Effector memory CD8-positive, alpha-beta T cell (primary cell): ENCODE results near the gene HMG20A.

Experiments
- ATAC-seq: fragments of 150-1000 bp; cut with Tn5 transposase; replicated peaks from 2 replicates; pipeline ENCODE4 v1.10.0; 2021; ENCODE audit warnings: mild to moderate bottlenecking, moderate library complexity
- DNase-seq, 3 experiments: peaks; one replicate each; pipeline ENCODE4 v3.0.0; 2021
- H3K27ac Mint-ChIP-seq, 2 donors: one replicate each; pipeline ENCODE4 v1.8.0; 2022; ENCODE audit warnings: mild to moderate bottlenecking in 2 of 2, mixed read lengths in 2 of 2, moderate library complexity in 2 of 2
- H3K27me3 Mint-ChIP-seq, 2 donors: one replicate each; pipeline ENCODE4 v1.8.0; 2022; ENCODE audit warnings: mixed read lengths in 2 of 2
- H3K36me3 Mint-ChIP-seq: one replicate; pipeline ENCODE4 v1.8.0; 2022; ENCODE audit warnings: mild to moderate bottlenecking, moderate library complexity, mixed read lengths; ENCODE audit not compliant: insufficient read depth
- H3K4me1 Mint-ChIP-seq, 2 donors: one replicate each; pipeline ENCODE4 v1.8.0; 2022; ENCODE audit warnings: low read depth in 2 of 2, mixed read lengths in 2 of 2
- H3K4me3 Mint-ChIP-seq, 2 donors: one replicate each; pipeline ENCODE4 v1.8.0; 2022; ENCODE audit warnings: mild to moderate bottlenecking in 2 of 2, mixed read lengths in 2 of 2, moderate library complexity in 2 of 2
- H3K9me3 Mint-ChIP-seq, 2 donors: one replicate each; pipeline ENCODE4 v1.8.0; 2022; ENCODE audit warnings: mixed read lengths in 2 of 2

Gene HMG20A

DNA sequence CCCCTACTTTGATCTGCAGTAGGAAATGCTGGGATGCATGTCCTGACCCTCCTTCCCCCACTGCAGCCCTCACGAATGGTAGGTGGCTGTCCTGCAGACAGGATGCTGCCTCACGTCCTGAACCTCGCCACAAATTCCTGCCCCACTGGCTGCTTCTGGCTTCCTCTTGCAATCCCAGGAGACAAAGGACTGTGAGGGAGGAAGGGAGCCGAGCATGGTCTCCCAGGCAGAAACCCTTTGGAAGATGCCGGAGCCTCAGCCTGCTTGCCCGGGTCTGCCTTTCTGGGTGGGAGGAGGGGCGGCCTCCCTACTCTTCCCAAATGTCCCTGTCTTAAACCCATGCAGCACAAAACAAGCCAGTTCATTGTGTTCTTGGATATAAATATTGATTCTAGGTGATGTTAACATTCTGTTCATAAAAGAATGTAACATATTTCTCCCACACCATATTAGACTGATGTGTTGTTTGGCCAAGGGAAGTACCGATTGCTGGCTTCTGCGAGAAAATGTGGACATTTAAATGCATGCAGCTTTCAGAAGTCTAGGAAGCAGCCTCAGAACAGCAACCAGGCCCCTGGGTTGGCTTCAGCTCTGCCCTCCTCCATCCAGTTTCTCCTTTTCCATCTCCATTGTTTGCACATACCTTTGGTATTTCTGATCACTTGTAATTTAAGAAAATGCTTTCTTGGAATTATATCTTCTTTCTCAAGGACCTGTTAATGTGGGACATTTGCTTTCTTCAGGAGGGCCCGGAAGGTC lies 75.3 kb downstream of the HMG20A start:
- no peaks in the 10 kb centered on the region for H3K9me3 Mint-ChIP-seq

GRCh38 chr15:77496715-77497109 lies 76.0 kb downstream of the HMG20A start:
- peaks cover 8 to 13% of the 10 kb centered on the region in 2 donors for H3K4me1 Mint-ChIP-seq
- peaks cover 2% of the 10 kb centered on the region for H3K36me3 Mint-ChIP-seq
- no peak overlapping the region for H3K27ac Mint-ChIP-seq
- no peaks in the 10 kb centered on the region for H3K27me3 Mint-ChIP-seq
- DNase-seq (peak; percentile 68 to 71 (median 68)), ATAC-seq (peak; percentile 76)
- H3K4me3 Mint-ChIP-seq, result no peak overlapping the region
- H3K9me3 Mint-ChIP-seq, result no peaks in the 10 kb centered on the region

More for the DNA sequence above, 75.3 kb downstream of the HMG20A start:
- Mint-ChIP-seq H3K36me3 (no peaks in the 10 kb centered on the region), H3K4me1 (peaks cover 8 to 13% of the 10 kb centered on the region in 2 donors), H3K27ac (no peak overlapping the region), H3K27me3 (no peaks in the 10 kb centered on the region), H3K4me3 (no peak overlapping the region)
- no peak for DNase-seq
- ATAC-seq, result no peak

- Mint-ChIP-seq H3K36me3 (peaks cover 2% of the 10 kb centered on the region), H3K4me1 (peaks cover 8 to 13% of the 10 kb centered on the region in 2 donors), H3K27me3 (no peaks in the 10 kb centered on the region), H3K4me3 (no peak overlapping the region), H3K9me3 (no peaks in the 10 kb centered on the region), H3K27ac (no peak overlapping the region)
- no peak for DNase-seq
- ATAC-seq, result no peak
These were observed 76.5 kb downstream of the HMG20A start for GRCh38 chr15:77497110-77497737.

GRCh38 chr15:77497942-77498361 lies 77.3 kb downstream of the HMG20A start:
- ATAC-seq, result no peak
- Mint-ChIP-seq H3K4me3 (no peak overlapping the region), H3K27me3 (no peaks in the 10 kb centered on the region), H3K9me3 (no peaks in the 10 kb centered on the region), H3K36me3 (peaks cover 2% of the 10 kb centered on the region), H3K27ac (no peak overlapping the region), H3K4me1 (peaks cover 7 to 8% of the 10 kb centered on the region in 2 donors)
- no peak for DNase-seq

DNA sequence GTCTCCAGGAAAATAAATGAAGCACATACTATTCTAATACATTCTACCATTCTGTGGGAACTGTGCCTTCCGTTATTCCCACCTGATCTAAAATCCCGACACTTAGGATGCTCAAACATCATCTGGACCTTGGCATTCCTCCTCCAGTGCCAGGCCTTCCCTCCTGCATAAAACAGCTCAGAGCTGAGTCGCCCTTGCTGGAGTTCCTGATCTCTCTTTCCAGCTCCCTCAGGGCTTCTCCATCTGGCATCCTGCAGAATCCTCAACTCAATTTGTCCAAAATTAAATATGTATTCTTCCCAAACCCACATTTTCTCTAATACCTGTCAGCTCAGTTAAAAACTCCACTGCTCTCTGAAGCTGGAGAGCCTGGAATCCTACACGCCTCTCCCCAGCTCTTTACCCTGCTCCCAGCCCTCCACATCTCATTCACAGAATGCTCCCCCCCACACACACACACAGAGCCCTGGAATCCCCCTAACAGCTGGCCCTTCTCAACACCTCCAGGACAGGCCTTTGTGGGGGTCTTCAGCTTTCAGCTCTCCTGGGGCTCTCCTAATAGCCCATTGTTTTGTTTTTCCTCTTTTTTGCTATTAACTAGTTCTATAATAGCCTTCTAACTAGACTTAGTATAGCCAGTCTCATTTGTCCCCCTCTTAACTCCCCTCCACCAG lies 78.5 kb downstream of the HMG20A start:
- DNase-seq (no peak), ATAC-seq (no peak)
- peaks cover 2% of the 10 kb centered on the region for H3K36me3 Mint-ChIP-seq
- no peaks in the 10 kb centered on the region for H3K27me3 Mint-ChIP-seq
- H3K4me1 Mint-ChIP-seq, result no peaks in the 10 kb centered on the region
- no peak overlapping the region for H3K27ac Mint-ChIP-seq
- H3K9me3 Mint-ChIP-seq, result no peaks in the 10 kb centered on the region
- H3K4me3 Mint-ChIP-seq, result no peak overlapping the region

DNA sequence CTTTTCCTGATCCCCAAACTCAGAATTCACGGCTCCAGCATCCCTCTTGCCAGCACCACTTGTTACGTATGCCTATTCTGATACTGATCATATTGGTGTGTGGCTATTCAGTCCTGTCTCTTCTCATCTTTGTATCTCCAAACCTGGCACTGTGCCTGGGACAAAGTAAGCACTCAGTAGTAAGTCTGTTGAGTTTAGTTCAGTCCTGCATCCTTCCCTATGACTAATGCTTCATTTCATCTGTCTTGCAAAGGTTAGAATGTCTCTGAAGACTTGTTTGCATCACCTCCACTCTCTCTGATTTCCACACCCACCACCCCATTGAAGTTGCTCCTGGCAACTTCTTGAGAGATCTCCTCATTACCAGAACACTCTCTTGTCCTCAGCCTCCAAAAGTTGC lies 80.3 kb downstream of the HMG20A start:
- H3K27ac Mint-ChIP-seq, result peak overlapping the region; percentile 7 to 13
- peaks cover 2% of the 10 kb centered on the region for H3K36me3 Mint-ChIP-seq
- H3K9me3 Mint-ChIP-seq, result no peaks in the 10 kb centered on the region
- H3K4me1 Mint-ChIP-seq, result no peaks in the 10 kb centered on the region
- ATAC-seq (no peak), DNase-seq (no peak)
- H3K4me3 Mint-ChIP-seq, result no peak overlapping the region
- H3K27me3 Mint-ChIP-seq, result no peaks in the 10 kb centered on the region

DNA sequence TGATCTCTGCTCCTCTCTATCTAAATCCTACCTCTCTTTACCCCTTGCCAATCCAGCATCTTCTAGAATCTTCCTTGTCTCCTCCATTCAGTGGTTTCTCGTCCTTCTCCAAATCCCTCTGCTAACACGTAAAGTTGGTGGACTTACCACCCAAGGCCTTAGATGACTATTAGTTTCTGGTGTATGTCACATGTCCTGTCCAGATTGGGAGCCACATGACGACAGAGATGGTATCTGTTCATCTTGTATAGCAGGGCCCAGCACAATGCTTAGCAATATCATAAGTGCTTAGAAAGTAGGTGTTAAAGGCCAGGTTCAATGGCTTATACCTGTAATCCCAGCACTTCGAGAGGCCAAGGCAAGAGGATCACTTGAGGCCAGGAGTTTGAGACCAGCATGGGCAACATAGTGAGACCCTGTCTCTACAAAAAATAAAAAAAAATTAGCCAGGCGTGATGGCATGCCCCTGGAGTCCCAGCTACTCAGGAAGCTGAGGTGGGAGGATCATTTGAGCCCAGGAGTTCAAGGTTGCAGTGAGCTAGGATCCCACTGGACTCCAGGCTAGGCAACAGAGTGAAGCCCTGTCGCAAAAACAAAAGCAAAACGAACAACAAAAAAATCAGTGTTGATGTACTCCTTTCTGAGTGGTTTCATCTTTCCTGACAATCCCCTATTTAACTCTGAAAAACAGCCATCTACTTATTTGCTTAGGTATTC lies 81.8 kb downstream of the HMG20A start:
- DNase-seq (no peak), ATAC-seq (no peak)
- Mint-ChIP-seq H3K4me1 (no peaks in the 10 kb centered on the region), H3K27me3 (no peaks in the 10 kb centered on the region), H3K9me3 (no peaks in the 10 kb centered on the region), H3K27ac (no peak overlapping the region), H3K36me3 (peaks cover 2% of the 10 kb centered on the region), H3K4me3 (no peak overlapping the region)

DNA sequence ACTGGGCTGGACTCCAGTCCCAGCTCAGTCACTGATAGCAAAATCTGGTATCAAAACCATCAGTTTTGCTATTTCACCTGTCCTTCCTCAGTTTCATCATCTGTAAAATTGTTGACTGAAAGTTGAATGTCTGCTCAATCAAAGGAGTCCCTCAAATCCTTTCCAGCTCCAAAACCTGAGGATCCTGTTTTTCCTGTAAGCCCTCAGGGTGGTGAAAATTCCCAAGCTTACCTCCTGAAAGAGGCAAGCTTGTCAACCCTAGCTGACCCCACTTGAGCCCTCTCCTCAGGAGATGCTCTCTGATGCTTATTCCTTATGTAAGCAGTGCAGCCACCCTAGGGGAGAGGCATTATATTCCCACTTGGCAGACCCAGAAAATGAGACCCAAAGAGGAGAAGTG lies 82.6 kb downstream of the HMG20A start:
- H3K27me3 Mint-ChIP-seq, result no peaks in the 10 kb centered on the region
- no peak for ATAC-seq

GRCh38 chr15:77503764-77504163 lies 83.1 kb downstream of the HMG20A start:
- Mint-ChIP-seq H3K27ac (no peak overlapping the region), H3K4me1 (peaks cover 0 to 4% of the 10 kb centered on the region in 2 donors), H3K4me3 (no peak overlapping the region), H3K9me3 (no peaks in the 10 kb centered on the region), H3K27me3 (no peaks in the 10 kb centered on the region), H3K36me3 (peaks cover 2% of the 10 kb centered on the region)
- DNase-seq (no peak), ATAC-seq (no peak)

More for the DNA sequence above, 82.6 kb downstream of the HMG20A start:
- no peak for DNase-seq
- H3K4me1 Mint-ChIP-seq, result peaks cover 0 to under 1% of the 10 kb centered on the region in 2 donors
- peaks cover 2% of the 10 kb centered on the region for H3K36me3 Mint-ChIP-seq
- H3K27ac Mint-ChIP-seq, result no peak overlapping the region
- no peaks in the 10 kb centered on the region for H3K9me3 Mint-ChIP-seq
- no peak overlapping the region for H3K4me3 Mint-ChIP-seq

DNA sequence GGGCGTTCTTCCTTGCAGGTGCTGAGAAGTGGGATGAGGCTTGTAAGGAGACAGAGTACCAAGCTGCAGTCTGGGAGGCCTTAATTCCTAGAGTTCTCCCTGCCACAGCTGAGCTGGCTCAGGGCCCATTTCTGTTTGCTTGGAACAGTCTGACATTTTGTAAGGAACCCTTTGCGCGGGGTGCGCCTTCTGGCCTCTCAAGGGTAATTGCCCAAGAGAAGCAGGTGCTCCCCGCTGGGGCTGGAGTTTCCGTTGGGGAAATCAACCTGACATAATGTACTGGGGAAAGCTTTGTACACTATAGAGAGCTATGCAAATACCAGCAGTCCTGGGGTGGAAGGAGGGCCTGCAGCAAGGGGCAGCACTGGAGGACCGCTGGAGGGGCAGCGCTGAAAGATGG lies 83.6 kb downstream of the HMG20A start:
- Mint-ChIP-seq H3K27me3 (no peaks in the 10 kb centered on the region), H3K27ac (no peak overlapping the region), H3K36me3 (peaks cover 2% of the 10 kb centered on the region), H3K4me1 (peaks cover 0 to 4% of the 10 kb centered on the region in 2 donors), H3K4me3 (no peak overlapping the region), H3K9me3 (no peaks in the 10 kb centered on the region)
- ATAC-seq, result no peak
- DNase-seq, result no peak

DNA sequence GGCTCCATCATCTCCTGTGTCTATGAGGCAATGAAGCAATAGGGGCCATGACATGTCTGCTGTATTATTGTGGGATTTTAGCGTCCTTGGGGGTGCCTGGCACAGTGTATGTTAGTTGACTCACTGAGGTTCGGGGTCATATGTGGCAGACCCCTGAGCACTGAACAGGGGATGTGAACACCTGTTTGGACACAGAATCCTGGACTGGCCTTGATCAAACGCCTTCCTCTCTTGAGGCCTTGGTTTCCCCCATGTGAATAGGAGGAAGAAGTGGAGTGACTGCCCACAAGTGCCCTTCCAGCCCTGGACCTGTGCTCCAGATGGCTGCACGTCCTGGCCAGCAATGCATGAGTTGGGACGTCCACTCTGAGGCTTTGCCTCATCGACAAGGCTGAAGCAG lies 84.2 kb downstream of the HMG20A start:
- peaks cover 2% of the 10 kb centered on the region for H3K36me3 Mint-ChIP-seq
- no peaks in the 10 kb centered on the region for H3K27me3 Mint-ChIP-seq
- no peak for DNase-seq
- no peak overlapping the region for H3K4me3 Mint-ChIP-seq
- no peak for ATAC-seq
- H3K27ac Mint-ChIP-seq, result no peak overlapping the region
- H3K4me1 Mint-ChIP-seq, result peaks cover 0 to 4% of the 10 kb centered on the region in 2 donors
- H3K9me3 Mint-ChIP-seq, result no peaks in the 10 kb centered on the region

GRCh38 chr15:77505556-77505955 lies 84.9 kb downstream of the HMG20A start:
- H3K27ac Mint-ChIP-seq, result no peak overlapping the region

More at GRCh38 chr15:77505556-77505955, 84.9 kb downstream of the HMG20A start:
- Mint-ChIP-seq H3K9me3 (no peaks in the 10 kb centered on the region), H3K27me3 (no peaks in the 10 kb centered on the region), H3K4me1 (peaks cover 0 to 4% of the 10 kb centered on the region in 2 donors), H3K36me3 (peaks cover 2% of the 10 kb centered on the region), H3K4me3 (no peak overlapping the region)
- no peak for ATAC-seq
- no peak for DNase-seq
